Measurements from ENCODE around the gene C9orf43. TPM values are rescaled to one million over a fixed set of nuclear protein-coding genes. Genes with fewer than 3 reads are reported as not detected.

The C9orf43 gene
- total RNA-seq, 4 donors from 2014 or later: 0.59 to 1.3 TPM; not detected in 2

DNA sequence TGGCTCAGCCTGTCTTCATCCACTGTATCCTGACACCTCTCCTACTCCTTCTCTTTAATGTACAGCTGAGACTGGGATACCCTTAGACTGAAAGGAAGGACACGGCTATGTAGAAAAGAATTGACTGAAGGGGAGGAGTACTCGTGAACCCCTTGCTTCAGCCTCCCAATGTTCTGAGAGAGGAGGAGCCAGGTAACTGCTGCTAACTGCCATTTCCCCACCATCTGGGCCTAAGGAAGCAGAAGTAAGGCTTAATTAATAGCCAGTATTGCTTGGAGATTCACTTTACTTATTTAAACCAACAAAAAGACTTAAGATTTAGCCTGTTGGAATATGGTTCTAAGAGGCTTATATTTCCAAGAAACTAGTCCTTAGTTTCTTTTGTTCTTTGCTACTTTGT lies 34.2 kb downstream of the C9orf43 start:
- WGBS, 2 donors: 75 to 88% methylated on average over 2 of the region's 2 CpGs
- H3K9me3 ChIP-seq: no peaks in the 10 kb centered on the region
- H3K27me3 ChIP-seq: no peaks in the 10 kb centered on the region
- DNase-seq (ENCODE audit: low spot score in 2 of 2): no peak
- peaks cover 0 to 6% (median 0%) of the 10 kb centered on the region in 4 donors for H3K4me1 ChIP-seq
- no peak overlapping the region for H3K27ac ChIP-seq
- H3K4me3 ChIP-seq: no peak overlapping the region
- no peak for TF ChIP-seq POLR2A (IDR thresholded peaks at IDR 0.05)
- TF ChIP-seq, protein P1, sequence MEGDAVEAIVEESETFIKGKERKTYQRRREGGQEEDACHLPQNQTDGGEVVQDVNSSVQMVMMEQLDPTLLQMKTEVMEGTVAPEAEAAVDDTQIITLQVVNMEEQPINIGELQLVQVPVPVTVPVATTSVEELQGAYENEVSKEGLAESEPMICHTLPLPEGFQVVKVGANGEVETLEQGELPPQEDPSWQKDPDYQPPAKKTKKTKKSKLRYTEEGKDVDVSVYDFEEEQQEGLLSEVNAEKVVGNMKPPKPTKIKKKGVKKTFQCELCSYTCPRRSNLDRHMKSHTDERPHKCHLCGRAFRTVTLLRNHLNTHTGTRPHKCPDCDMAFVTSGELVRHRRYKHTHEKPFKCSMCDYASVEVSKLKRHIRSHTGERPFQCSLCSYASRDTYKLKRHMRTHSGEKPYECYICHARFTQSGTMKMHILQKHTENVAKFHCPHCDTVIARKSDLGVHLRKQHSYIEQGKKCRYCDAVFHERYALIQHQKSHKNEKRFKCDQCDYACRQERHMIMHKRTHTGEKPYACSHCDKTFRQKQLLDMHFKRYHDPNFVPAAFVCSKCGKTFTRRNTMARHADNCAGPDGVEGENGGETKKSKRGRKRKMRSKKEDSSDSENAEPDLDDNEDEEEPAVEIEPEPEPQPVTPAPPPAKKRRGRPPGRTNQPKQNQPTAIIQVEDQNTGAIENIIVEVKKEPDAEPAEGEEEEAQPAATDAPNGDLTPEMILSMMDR (IDR thresholded peaks at IDR 0.05): no peak
- TF ChIP-seq EP300 (IDR thresholded peaks at IDR 0.05): no peak
- no peaks in the 10 kb centered on the region for H3K36me3 ChIP-seq

DNA sequence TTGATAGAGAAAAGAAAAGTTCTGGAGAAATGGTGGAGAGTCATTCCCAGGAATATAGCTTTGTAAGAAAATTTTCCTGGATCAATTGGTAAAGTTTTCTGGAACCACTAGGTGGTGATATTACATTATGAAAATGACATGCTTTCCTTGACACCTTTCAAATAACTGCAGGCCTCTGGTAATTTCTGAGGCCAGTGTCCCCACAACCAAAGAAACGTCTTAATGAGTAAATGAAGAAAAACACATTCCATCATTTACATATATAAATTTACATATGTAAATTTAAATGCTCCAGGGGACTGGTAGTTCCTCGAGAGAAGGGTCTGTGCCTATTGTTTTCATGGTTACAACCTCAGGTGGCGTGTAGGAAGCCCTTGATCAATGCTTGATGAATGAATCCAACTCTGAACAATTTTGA lies 35.8 kb downstream of the C9orf43 start:
- peaks cover 0 to 6% (median 0%) of the 10 kb centered on the region in 4 donors for H3K4me1 ChIP-seq
- TF ChIP-seq POLR2A (IDR thresholded peaks at IDR 0.05): no peak
- TF ChIP-seq, protein P1 (IDR thresholded peaks at IDR 0.05): peak; percentile 36 to 74 (median 55)
- no peaks in the 10 kb centered on the region for H3K36me3 ChIP-seq
- no peaks in the 10 kb centered on the region for H3K27me3 ChIP-seq
- no peak for DNase-seq (ENCODE audit: low spot score in 2 of 2)
- H3K27ac ChIP-seq: no peak overlapping the region
- no peak overlapping the region for H3K4me3 ChIP-seq
- WGBS, 2 donors: 61% methylated on average over 3 of the region's 3 CpGs
- no peaks in the 10 kb centered on the region for H3K9me3 ChIP-seq

DNA sequence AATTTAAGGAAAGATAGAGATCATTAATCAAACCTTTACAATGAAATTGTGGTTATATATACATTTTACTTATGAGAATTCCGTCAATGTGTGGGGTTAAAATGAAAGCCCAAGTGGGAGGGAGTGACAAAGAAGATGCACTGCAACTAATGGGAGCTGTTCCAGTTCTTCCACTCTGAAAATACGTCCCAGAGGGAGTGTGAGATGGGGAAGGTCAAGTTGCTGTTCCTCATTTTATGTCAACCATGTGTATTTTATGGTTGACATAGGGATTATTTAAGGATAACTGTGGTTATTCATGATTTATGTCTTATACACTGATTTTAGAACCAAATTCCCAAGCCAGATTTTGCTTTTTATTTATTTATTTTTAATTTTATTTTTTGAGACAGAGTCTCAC lies 38.8 kb downstream of the C9orf43 start:
- no peaks in the 10 kb centered on the region for H3K9me3 ChIP-seq
- no peak for DNase-seq (ENCODE audit: low spot score in 2 of 2)
- no peaks in the 10 kb centered on the region for H3K27me3 ChIP-seq
- no peaks in the 10 kb centered on the region for H3K36me3 ChIP-seq
- TF ChIP-seq, protein P1 (IDR thresholded peaks at IDR 0.05): no peak
- TF ChIP-seq POLR2A (IDR thresholded peaks at IDR 0.05) (no peak), EP300 (IDR thresholded peaks at IDR 0.05) (no peak)
- WGBS, 2 donors: 54 to 57% methylated on average over 2 of the region's 2 CpGs
- no peak overlapping the region for H3K27ac ChIP-seq
- H3K4me1 ChIP-seq: peaks cover 0 to 7% (median 3%) of the 10 kb centered on the region in 4 donors
- no peak overlapping the region for H3K4me3 ChIP-seq

DNA sequence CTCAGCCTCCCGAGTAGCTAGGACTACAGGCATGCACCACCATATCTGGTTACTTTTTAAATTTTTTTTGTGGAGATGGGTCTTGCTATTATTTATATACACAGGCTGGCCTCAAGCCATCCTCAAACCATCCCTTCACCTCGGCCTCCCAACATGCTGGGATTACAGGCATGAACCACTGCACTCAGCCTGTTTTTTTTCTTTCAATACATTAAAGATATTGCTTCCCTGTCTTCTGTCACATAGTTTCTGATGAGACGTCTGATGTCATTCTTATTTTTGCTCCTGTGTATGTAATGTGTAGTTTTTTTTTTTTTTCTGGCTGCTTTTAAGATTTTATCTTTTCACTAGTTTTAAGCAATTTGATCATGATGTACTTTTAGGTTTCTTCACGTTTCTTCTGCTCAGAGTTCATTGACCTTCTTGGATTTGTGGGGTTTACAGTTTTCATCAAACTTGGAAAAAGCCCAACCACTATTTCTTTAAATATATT lies 41.6 kb downstream of the C9orf43 start:
- H3K36me3 ChIP-seq: no peaks in the 10 kb centered on the region
- no peak for TF ChIP-seq EP300 (IDR thresholded peaks at IDR 0.05)
- no peak for TF ChIP-seq POLR2A (IDR thresholded peaks at IDR 0.05)
- TF ChIP-seq, protein P1 (IDR thresholded peaks at IDR 0.05): no peak
- no peak for DNase-seq (ENCODE audit: low spot score in 2 of 2)
- peaks cover 0 to 25% (median 22%) of the 10 kb centered on the region in 4 donors for H3K4me1 ChIP-seq
- H3K27ac ChIP-seq: no peak overlapping the region
- no peaks in the 10 kb centered on the region for H3K27me3 ChIP-seq
- WGBS, 2 donors: 63% methylated on average over 4 of the region's 4 CpGs
- no peaks in the 10 kb centered on the region for H3K9me3 ChIP-seq
- H3K4me3 ChIP-seq: no peak overlapping the region

DNA sequence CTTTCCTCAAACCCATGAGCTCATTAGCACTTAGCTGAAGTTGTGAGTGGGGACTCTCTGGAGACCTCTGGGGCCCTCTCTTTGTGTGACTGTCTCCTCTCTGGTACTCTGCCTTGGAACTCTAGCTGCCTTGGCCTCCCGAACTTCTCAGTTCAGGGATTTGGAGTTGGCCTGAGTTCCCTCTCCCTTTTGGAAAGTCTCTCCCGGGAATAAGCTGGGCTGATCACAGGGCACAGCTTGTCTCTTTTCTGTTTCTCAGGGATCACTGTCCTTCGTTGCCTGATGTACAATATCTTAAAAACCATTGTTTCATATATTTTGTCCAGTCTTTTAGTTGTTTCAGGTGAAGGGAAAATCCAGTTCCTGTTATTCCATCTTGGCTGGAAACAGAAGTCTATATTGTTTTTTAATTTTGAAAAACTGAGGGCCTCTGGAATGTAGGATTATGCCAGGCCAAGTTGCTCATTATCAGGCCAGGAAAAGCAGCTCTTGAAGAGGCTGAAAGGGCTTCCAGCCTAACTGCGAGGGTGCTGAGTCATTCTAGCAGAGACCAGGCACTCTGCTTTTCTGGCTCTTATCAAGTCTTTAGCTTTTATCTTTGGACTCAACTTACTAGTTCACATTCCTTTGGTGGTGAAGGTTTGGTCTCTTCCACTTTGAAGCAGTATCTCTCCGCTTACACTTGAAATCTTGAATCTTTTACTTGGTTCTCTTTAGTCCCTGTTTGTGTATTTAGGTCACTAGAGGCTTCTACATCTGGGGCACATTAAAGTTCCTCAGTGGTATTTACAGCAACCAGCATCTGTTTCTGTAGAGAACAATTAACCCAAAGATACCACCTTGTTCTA lies 44.6 kb downstream of the C9orf43 start:
- peak overlapping the region; percentile 48 to 86 (median 67) for H3K27ac ChIP-seq
- TF ChIP-seq EP300 (IDR thresholded peaks at IDR 0.05): peak in 1 of 2 donors; percentile 16
- TF ChIP-seq, protein P1 (IDR thresholded peaks at IDR 0.05): no peak
- no peak for TF ChIP-seq POLR2A (IDR thresholded peaks at IDR 0.05)
- 29 to 34% methylated on average over 5 of the region's 5 CpGs for WGBS, 2 donors
- H3K36me3 ChIP-seq: no peaks in the 10 kb centered on the region
- H3K4me1 ChIP-seq: peaks cover 0 to 25% (median 22%) of the 10 kb centered on the region in 4 donors
- H3K27me3 ChIP-seq: no peaks in the 10 kb centered on the region
- peak in 1 of 2 donors; percentile 34 for DNase-seq (ENCODE audit: low spot score in 2 of 2)
- H3K9me3 ChIP-seq: no peaks in the 10 kb centered on the region
- no peak overlapping the region for H3K4me3 ChIP-seq

All from tibial nerve (tissue), 4 donors.